ENCODE data around the gene PATE3.

The PATE3 gene

GRCh38 chr11:125772834-125773505 lies 15.0 kb upstream of the PATE3 start:
- H3K27ac ChIP-seq (ENCODE audit: low read depth, low read length): no peak overlapping the region
- H3K9ac ChIP-seq (ENCODE audit: low read length): no peak overlapping the region
- H3K36me3 ChIP-seq (ENCODE audit: insufficient read depth, low read length): no peaks in the 10 kb centered on the region
- H3K27me3 ChIP-seq (ENCODE audit: control insufficient read depth in 1 of 2, insufficient read depth in 2 of 2, low read length in 2 of 2): no peaks in the 10 kb centered on the region
- H3K4me1 ChIP-seq (ENCODE audit: insufficient read depth, low read length): no peaks in the 10 kb centered on the region
- H3K4me3 ChIP-seq (ENCODE audit: low read depth in 1 of 2, low read length in 2 of 2): no peak overlapping the region
- H3K9me3 ChIP-seq (ENCODE audit: low read length): no peaks in the 10 kb centered on the region

- H3K4me3 ChIP-seq (ENCODE audit: low read depth in 1 of 2, low read length in 2 of 2): no peak overlapping the region
- no peak overlapping the region for H3K27ac ChIP-seq (ENCODE audit: low read depth, low read length)
- H3K9me3 ChIP-seq (ENCODE audit: low read length): no peaks in the 10 kb centered on the region
- no peak overlapping the region for H3K9ac ChIP-seq (ENCODE audit: low read length)
- no peaks in the 10 kb centered on the region for H3K4me1 ChIP-seq (ENCODE audit: insufficient read depth, low read length)
- H3K36me3 ChIP-seq (ENCODE audit: insufficient read depth, low read length): no peaks in the 10 kb centered on the region
- H3K27me3 ChIP-seq (ENCODE audit: control insufficient read depth in 1 of 2, insufficient read depth in 2 of 2, low read length in 2 of 2): no peaks in the 10 kb centered on the region
Observed at GRCh38 chr11:125773516-125773915, 14.4 kb upstream of the PATE3 start.

GRCh38 chr11:125777309-125777708 lies 10.6 kb upstream of the PATE3 start:
- Histone ChIP-seq H3K4me3 (ENCODE audit: low read depth in 1 of 2, low read length in 2 of 2) (no peak overlapping the region), H3K27ac (ENCODE audit: low read depth, low read length) (no peak overlapping the region), H3K4me1 (ENCODE audit: insufficient read depth, low read length) (no peaks in the 10 kb centered on the region), H3K27me3 (ENCODE audit: control insufficient read depth in 1 of 2, insufficient read depth in 2 of 2, low read length in 2 of 2) (no peaks in the 10 kb centered on the region), H3K9ac (ENCODE audit: low read length) (no peak overlapping the region), H3K9me3 (ENCODE audit: low read length) (no peaks in the 10 kb centered on the region), H3K36me3 (ENCODE audit: insufficient read depth, low read length) (no peaks in the 10 kb centered on the region)

GRCh38 chr11:125778728-125779127 lies 9.2 kb upstream of the PATE3 start, which contains the start of gene PATE2:
Gene PATE2, minus strand, starts transcription at chr11:125778828. Its CDS starts 55 bp downstream, at chr11:125778773.
- Histone ChIP-seq H3K27me3 (ENCODE audit: control insufficient read depth in 1 of 2, insufficient read depth in 2 of 2, low read length in 2 of 2) (no peaks in the 10 kb centered on the region), H3K36me3 (ENCODE audit: insufficient read depth, low read length) (no peaks in the 10 kb centered on the region), H3K9ac (ENCODE audit: low read length) (no peak within 1 kb of the TSS), H3K9me3 (ENCODE audit: low read length) (no peaks in the 10 kb centered on the region), H3K4me3 (ENCODE audit: low read depth in 1 of 2, low read length in 2 of 2) (no peak within 1 kb of the TSS), H3K27ac (ENCODE audit: low read depth, low read length) (no peak within 1 kb of the TSS), H3K4me1 (ENCODE audit: insufficient read depth, low read length) (no peaks in the 10 kb centered on the region)

- H3K27ac ChIP-seq (ENCODE audit: low read depth, low read length): no peak overlapping the region
- no peak overlapping the region for H3K4me3 ChIP-seq (ENCODE audit: low read depth in 1 of 2, low read length in 2 of 2)
Observed at GRCh38 chr11:125784678-125785077, 3.2 kb upstream of the PATE3 start.

GRCh38 chr11:125790825-125791224 lies 2.9 kb downstream of the PATE3 start:
- no peak overlapping the region for H3K9ac ChIP-seq (ENCODE audit: low read length)
- H3K4me1 ChIP-seq (ENCODE audit: insufficient read depth, low read length): no peaks in the 10 kb centered on the region
- no peaks in the 10 kb centered on the region for H3K36me3 ChIP-seq (ENCODE audit: insufficient read depth, low read length)
- H3K27ac ChIP-seq (ENCODE audit: low read depth, low read length): no peak overlapping the region
- no peak overlapping the region for H3K4me3 ChIP-seq (ENCODE audit: low read depth in 1 of 2, low read length in 2 of 2)
- no peaks in the 10 kb centered on the region for H3K9me3 ChIP-seq (ENCODE audit: low read length)
- H3K27me3 ChIP-seq (ENCODE audit: control insufficient read depth in 1 of 2, insufficient read depth in 2 of 2, low read length in 2 of 2): no peaks in the 10 kb centered on the region

More at GRCh38 chr11:125784678-125785077, 3.2 kb upstream of the PATE3 start:
- H3K27me3 ChIP-seq (ENCODE audit: control insufficient read depth in 1 of 2, insufficient read depth in 2 of 2, low read length in 2 of 2): no peaks in the 10 kb centered on the region
- no peak overlapping the region for H3K9ac ChIP-seq (ENCODE audit: low read length)
- no peaks in the 10 kb centered on the region for H3K36me3 ChIP-seq (ENCODE audit: insufficient read depth, low read length)
- H3K4me1 ChIP-seq (ENCODE audit: insufficient read depth, low read length): no peaks in the 10 kb centered on the region
- H3K9me3 ChIP-seq (ENCODE audit: low read length): no peaks in the 10 kb centered on the region

- Histone ChIP-seq H3K9ac (ENCODE audit: low read length) (no peak overlapping the region), H3K4me1 (ENCODE audit: insufficient read depth, low read length) (no peaks in the 10 kb centered on the region), H3K27me3 (ENCODE audit: control insufficient read depth in 1 of 2, insufficient read depth in 2 of 2, low read length in 2 of 2) (no peaks in the 10 kb centered on the region), H3K4me3 (ENCODE audit: low read depth in 1 of 2, low read length in 2 of 2) (no peak overlapping the region), H3K27ac (ENCODE audit: low read depth, low read length) (no peak overlapping the region), H3K9me3 (ENCODE audit: low read length) (no peaks in the 10 kb centered on the region), H3K36me3 (ENCODE audit: insufficient read depth, low read length) (no peaks in the 10 kb centered on the region)
Observed at GRCh38 chr11:125797641-125798040, 9.7 kb downstream of the PATE3 start.

GRCh38 chr11:125799808-125800207 lies 11.9 kb downstream of the PATE3 start:
- H3K4me3 ChIP-seq (ENCODE audit: low read depth in 1 of 2, low read length in 2 of 2): no peak overlapping the region
- H3K36me3 ChIP-seq (ENCODE audit: insufficient read depth, low read length): no peaks in the 10 kb centered on the region
- no peak overlapping the region for H3K27ac ChIP-seq (ENCODE audit: low read depth, low read length)
- no peaks in the 10 kb centered on the region for H3K4me1 ChIP-seq (ENCODE audit: insufficient read depth, low read length)
- H3K9me3 ChIP-seq (ENCODE audit: low read length): no peaks in the 10 kb centered on the region
- no peaks in the 10 kb centered on the region for H3K27me3 ChIP-seq (ENCODE audit: control insufficient read depth in 1 of 2, insufficient read depth in 2 of 2, low read length in 2 of 2)
- no peak overlapping the region for H3K9ac ChIP-seq (ENCODE audit: low read length)

- Histone ChIP-seq H3K9me3 (ENCODE audit: low read length) (no peaks in the 10 kb centered on the region), H3K4me1 (ENCODE audit: insufficient read depth, low read length) (no peaks in the 10 kb centered on the region), H3K27me3 (ENCODE audit: control insufficient read depth in 1 of 2, insufficient read depth in 2 of 2, low read length in 2 of 2) (no peaks in the 10 kb centered on the region), H3K36me3 (ENCODE audit: insufficient read depth, low read length) (no peaks in the 10 kb centered on the region), H3K4me3 (ENCODE audit: low read depth in 1 of 2, low read length in 2 of 2) (no peak overlapping the region), H3K9ac (ENCODE audit: low read length) (no peak overlapping the region), H3K27ac (ENCODE audit: low read depth, low read length) (no peak overlapping the region)
Observed at GRCh38 chr11:125802387-125802786, 14.5 kb downstream of the PATE3 start.

- Histone ChIP-seq H3K9me3 (ENCODE audit: low read length) (no peaks in the 10 kb centered on the region), H3K9ac (ENCODE audit: low read length) (no peak overlapping the region), H3K27me3 (ENCODE audit: control insufficient read depth in 1 of 2, insufficient read depth in 2 of 2, low read length in 2 of 2) (no peaks in the 10 kb centered on the region), H3K27ac (ENCODE audit: low read depth, low read length) (no peak overlapping the region), H3K36me3 (ENCODE audit: insufficient read depth, low read length) (no peaks in the 10 kb centered on the region), H3K4me1 (ENCODE audit: insufficient read depth, low read length) (no peaks in the 10 kb centered on the region), H3K4me3 (ENCODE audit: low read depth in 1 of 2, low read length in 2 of 2) (no peak overlapping the region)
Observed at GRCh38 chr11:125807909-125808308, 20.0 kb downstream of the PATE3 start.

GRCh38 chr11:125833016-125833415 lies 45.1 kb downstream of the PATE3 start, which contains the start of gene PATE4:
Gene PATE4, plus strand, starts transcription at chr11:125833316. Its CDS starts 44 bp downstream, at chr11:125833360.
- Histone ChIP-seq H3K27me3 (ENCODE audit: control insufficient read depth in 1 of 2, insufficient read depth in 2 of 2, low read length in 2 of 2) (no peaks in the 10 kb centered on the region), H3K4me1 (ENCODE audit: insufficient read depth, low read length) (no peaks in the 10 kb centered on the region), H3K4me3 (ENCODE audit: low read depth in 1 of 2, low read length in 2 of 2) (no peak within 1 kb of the TSS), H3K9me3 (ENCODE audit: low read length) (peaks cover 6% of the 10 kb centered on the region), H3K36me3 (ENCODE audit: insufficient read depth, low read length) (no peaks in the 10 kb centered on the region), H3K9ac (ENCODE audit: low read length) (no peak within 1 kb of the TSS), H3K27ac (ENCODE audit: low read depth, low read length) (no peak within 1 kb of the TSS)

- Histone ChIP-seq H3K36me3 (ENCODE audit: insufficient read depth, low read length) (no peaks in the 10 kb centered on the region), H3K9me3 (ENCODE audit: low read length) (peaks cover 6% of the 10 kb centered on the region), H3K4me1 (ENCODE audit: insufficient read depth, low read length) (no peaks in the 10 kb centered on the region), H3K27ac (ENCODE audit: low read depth, low read length) (no peak overlapping the region), H3K27me3 (ENCODE audit: control insufficient read depth in 1 of 2, insufficient read depth in 2 of 2, low read length in 2 of 2) (no peaks in the 10 kb centered on the region), H3K4me3 (ENCODE audit: low read depth in 1 of 2, low read length in 2 of 2) (no peak overlapping the region), H3K9ac (ENCODE audit: low read length) (no peak overlapping the region)
Observed at GRCh38 chr11:125835748-125836147, 47.8 kb downstream of the PATE3 start.

All from muscle layer of colon (tissue), 2 donors.